SW480 (cell line): ENCODE results near the gene STAT4.

Experiments used
- DNase-seq: peaks from one replicate; pipeline ENCODE4 v3.0.0-alpha.2; 2016; ENCODE audit warnings: low spot score

STAT4 gene

DNA sequence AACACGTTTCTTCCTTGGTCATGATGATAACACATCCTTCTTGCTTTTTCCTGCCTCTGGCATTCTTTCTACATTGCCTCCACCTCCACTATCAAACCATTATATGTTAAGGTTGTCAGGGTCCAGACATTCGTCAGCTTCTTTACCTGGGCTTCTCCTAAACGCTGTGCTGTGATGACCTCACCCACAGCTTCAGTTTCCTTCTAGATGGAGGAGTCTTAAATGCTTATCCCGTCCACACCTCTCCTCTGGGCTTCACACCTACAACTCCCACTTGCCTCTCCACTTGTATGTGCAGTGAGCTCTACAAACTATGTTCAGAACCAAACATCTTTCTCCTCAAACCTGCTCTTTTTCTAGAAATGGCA is 136.2 kb downstream of the STAT4 start:
- DNase-seq, result no peak

DNA sequence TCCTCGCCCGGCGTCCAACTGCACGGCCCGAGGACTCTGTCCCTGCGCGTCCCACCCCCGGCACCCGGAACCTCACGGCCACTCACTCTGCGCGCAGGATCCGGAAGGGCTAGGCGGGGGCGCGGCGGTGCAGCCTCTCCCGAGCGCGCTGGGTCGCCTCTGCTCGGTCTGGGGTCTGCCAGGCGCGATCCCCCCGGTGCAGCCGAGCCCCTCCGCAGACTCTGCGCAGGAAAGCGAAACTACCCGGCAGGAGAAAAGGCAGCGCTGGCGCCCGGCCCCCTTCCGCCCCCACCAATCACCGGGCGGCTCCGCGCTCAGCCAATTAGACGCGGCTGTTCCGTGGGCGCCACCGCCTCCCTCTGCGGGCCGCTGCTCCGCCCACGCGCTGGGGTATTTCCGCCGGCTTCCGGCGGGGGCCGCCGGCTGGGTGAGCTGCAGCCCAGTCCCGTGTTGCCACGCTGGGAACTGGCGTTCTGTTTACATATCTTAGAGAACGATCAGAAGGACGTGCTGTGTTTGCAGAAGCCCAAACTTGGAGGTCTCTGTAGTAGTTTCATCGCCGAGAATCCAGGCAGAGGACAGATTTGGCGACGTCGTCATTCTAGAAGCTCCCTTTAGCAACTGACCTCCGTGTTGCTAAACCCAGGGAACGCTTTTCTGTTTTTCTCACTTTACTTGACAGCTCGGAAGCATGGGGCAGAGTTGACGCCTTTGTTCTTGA is 136.7 kb downstream of the STAT4 start, which contains the start of gene STAT1:
TSS of gene STAT1 (minus strand) at position 240 of the 721 bp plus-strand sequence. CDS start 4,168 bp downstream, outside the sequence.
- peak; percentile 88 for DNase-seq

DNA sequence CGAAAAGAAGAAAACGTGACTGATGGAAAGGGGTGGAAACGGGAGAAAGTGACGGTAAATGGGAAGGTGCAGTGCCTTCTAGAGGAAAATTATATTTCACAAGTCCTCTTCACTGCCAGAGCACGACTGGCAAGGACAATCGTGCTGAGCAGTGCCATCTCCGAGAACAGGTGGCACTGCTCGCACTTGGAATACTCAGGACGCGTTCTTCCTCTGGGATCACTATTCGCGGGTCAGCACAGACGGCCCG is 137.2 kb downstream of the STAT4 start:
- peak; percentile 76 for DNase-seq

DNA sequence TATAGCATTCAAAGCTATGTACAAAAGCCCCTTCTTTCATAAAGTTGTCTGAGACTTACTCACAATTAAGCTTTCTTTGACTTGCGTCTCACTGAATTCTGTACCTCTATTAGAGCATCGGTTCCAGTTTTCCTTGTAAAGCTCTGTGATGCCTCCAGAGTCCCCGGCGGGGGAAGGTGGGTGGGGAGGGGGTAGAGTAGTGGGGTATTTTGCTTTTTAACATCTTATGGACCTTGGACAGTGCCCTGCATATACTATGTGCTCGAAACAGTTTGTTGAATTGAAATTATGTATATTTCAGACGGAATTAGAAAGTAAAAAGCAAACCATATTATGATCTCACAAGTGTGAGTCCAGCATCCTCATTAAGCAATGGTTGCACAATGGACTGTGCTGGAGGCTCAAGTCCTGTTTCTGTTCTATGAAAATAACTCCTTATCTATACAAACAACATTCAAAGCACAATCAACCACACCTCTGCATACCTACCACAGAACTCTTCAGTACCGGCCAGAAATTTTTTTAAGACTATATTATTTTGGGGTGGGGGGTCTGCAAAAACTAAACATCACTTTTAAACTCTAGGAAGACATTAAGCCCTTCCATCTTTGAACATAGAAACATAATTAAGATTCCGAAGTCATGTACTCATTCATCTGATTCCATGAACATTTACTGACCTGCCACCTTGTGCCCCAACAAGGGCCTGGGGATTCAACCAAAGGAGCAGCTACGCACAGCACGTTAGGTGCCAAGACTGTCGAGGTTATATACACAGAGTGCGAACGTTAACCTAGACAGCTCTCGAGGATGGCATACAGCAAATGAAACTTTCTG is 137.7 kb downstream of the STAT4 start:
- DNase-seq, result no peak

DNA sequence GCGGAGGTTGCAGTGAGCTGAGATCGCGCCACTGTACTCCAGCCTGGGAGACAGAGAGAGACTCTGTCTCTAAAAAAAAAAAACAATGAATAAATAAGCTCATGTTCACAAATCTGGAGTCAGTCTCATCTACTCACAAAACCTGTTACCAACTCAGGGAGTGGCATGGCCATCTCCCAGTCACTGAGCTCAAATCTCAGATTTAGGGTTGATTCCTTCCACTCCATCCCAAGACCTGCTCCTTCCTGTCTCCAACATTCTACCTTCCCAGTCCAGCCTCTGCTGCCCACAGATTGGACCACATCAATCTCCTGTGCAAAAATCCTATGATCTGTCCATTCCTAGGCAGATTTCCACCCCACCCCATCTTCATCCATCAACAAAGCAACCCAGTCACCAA is 138.4 kb downstream of the STAT4 start:
- DNase-seq, result no peak

DNA sequence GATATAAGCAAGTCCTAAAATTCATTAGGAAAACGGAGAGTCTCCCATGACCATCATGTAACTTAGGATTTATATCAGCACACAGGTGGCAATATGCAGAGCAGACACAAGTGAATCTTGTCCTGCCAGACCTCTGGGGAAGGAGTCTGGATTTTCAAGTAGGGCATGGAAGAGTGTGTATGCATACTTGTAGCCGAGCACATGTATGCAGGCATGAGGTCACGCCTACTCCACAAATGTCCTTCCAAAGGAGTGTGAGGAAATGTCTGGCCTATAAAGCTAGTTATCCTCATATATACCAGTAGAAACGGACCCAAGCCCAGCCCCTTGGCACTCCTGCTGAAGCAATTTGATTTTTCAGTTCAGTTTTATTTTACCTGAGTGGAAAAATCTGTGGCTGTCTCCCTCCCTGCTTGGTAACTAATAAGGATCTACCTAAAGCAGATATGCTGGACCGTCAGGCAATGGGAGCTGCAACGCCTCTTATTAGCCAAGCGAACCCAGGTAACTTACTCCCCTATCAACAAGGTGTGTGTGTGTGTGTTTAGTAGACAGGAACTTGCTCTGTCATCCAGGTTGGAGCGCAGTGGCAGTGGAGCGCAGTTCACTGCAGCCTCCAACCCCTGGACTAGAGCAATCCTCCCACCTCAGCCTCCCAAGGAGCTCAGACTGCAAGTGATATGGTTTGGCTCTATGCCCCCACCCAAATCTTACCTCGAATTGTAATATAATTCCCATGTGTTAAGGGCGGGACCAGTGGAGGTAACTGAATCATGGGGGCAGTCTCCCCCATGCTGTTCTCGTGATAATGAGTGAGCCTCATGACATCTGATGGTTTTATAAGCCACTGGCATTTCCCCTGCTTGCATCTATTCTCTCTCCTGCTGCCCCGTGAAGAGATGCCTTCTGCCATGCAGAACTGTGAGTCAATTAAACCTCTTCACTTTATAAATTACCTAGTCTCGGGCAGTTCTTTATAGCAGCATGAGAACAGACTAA is 139.6 kb downstream of the STAT4 start:
- DNase-seq, result no peak

DNA sequence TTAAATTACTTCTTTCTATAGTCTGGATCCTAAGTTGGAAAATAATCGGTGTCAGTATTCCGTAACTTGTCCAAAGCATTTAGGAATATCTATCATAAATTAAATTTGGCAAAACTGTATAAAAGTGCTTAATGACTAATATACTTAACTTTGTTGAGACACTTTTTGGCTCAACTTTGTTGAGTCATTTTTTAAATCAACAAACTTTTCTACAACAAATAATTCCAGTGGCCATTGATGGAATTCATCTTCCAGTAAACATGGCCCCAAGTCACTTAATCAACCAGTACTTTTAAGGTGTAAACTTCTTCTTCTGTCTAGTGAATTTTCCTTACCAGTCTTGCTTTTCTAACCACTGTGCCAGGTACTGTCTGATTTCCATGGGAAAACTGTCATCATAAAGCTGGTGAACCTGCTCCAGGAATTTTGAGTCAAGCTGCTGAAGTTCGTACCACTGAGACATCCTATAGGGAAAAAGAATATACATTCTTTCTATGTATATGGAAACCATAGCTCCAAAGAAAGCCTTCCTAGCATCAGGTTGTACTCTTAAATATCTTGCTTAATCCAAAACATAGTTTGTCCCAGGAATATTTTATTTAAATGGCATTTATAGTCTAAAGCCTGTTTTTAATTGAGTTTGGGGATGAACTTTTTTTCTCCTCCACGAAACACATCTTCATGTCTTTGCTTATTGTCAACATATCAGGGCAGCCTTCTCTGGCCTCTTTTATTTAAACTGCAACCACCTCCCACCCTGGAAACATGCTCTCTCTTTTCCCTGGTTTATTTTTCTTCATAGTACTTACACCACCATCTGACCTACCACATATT is 141.0 kb downstream of the STAT4 start:
- DNase-seq, result no peak

DNA sequence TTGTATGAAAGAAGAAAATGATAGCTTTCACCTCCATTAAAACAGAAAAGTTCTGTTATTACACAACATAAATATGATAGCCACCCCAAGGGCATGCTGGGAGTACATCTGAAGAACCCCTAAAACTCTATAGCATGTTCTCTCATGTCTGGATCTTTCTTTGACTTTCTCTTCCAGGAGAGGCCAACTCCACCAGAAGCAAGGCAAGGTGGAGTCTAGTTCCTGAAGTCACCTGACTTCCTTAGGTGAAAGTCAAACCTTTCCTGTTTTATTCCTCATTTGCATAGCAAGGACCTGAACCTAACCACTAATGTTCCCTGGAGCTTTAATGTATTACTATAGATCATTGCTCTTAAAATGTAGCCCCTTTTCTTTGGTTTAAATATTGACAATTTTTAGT is 142.5 kb downstream of the STAT4 start:
- DNase-seq, result no peak

DNA sequence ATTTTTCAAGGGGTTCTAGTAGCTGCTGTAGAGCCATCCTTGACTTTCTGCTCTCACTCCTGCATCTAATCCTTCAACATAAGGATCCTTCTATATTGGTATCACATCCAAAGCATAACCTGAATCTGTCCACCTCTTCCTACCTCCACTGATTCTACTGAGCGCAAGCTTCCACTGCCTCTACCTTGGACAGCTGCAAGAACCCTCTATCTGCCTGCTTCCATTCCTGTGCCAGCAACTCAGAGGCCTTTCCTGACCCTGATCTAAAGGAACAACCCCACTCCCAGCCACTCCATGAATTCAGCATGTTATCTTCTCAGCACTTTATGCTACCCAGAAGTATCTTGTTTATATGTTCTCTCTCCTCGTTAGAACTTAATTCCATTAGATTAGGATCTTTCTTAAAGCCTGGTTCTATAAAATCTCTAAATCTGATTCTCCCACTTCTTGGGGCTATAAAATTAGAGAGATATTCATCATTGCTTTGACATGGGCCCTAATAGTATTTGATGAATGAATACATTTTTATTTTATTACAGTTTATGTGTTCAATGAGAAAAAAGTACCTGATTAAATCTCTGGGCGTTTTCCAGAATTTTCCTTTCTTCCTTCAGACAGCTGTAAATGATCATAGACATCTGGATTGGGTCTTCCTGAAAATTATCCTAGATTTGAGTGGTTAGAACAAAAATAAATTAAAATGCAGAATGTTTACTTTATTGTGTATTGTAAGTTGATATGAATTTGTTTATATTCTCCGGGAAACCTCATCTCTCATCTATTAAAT is 143.6 kb downstream of the STAT4 start:
- DNase-seq, result no peak

DNA sequence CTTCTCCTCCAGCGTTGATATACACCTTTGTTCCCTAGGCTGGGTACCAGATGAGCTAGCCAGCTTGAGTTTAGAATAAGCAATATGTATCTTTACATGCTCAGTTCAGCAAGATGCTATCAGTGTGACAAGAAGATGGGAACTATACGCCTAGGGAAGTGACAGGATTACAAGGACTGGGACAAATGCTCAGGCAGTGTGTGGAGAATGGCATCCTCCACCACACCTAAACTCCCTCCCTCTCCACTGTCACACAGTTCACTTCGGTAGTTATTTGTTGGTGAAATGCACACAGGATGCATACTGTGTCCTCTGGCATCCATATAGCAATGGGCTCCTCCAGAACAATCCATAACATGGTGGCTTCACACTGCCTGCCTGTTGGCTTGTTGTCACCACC is 144.5 kb downstream of the STAT4 start:
- no peak for DNase-seq

DNA sequence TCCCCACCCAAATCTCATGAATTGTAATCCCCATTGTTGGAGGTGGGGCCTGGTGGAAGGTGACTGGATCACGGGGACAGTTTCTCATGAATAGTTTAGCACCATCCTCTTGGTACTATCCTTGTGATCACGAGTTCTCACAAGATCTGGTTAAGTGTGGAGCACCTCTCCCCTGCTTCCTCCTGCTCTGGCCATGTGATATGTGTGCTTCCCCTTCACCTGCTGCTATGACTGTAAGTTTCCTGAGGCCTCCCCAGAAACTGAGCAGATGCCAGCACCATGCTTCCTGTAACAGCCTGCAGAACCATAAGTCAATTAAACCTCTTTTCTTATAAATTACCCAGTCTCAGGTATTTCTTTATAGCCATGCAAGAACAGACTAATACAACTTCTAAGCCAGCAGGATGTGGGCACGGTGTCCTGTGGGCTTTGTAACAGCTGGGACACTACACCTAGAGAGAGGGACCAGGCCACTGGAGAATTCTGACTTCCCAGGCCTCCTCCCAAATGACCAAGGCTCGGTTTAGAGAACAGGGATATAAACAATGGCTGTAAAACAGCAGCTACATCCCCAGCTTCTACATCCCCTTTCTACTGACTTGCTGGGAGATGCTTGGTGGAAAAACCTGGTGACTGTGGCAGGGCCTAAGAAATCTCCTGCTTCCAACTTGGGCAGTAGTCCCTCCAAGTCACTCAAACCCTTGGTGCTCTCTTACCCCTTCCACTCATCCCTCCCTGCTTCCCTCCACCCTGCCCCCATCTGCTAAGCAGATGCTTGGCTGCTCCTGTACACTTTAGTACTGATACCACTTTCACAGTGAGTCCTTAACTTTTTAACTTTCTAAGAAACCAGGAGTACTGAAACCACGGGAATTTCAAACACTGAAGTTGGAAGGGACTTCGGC is 147.1 kb downstream of the STAT4 start:
- DNase-seq, result no peak

DNA sequence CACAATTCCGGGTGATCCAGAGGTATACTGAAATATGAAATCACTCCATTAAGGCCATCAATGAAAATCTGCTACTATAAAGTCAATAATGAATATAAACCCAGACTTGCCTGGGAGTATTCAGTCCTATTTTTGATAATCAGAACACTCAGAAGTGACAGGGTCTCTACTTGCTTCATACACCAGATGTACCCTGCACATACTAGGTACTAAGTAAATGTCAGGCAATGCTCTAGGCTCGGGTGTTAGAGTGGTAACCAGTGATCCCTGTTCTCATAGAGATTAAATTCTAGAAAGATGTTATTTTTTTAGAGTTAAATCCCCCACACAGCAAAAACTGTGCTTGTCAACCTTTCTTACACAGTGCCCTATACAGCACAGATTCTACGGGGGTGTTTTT is 149.2 kb downstream of the STAT4 start:
- no peak for DNase-seq

DNA sequence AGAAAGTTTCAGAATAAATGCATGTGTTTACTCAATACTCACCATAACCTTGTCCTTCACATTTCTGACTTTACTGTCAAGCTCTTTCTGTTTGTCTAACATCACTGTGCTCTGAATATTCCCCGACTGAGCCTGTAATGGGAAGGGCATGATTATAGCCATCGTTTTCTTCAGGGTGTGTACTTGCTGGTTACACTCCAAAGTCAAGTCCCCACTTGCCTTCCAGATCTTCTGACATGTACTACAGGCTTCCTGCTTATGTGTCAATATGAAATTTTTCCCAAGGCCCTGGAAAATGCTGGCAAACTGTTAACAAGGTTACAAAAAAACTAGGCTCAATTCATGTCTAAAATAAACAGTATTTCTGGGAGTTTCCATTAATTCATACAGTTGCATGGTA is 149.8 kb downstream of the STAT4 start:
- no peak for DNase-seq

DNA sequence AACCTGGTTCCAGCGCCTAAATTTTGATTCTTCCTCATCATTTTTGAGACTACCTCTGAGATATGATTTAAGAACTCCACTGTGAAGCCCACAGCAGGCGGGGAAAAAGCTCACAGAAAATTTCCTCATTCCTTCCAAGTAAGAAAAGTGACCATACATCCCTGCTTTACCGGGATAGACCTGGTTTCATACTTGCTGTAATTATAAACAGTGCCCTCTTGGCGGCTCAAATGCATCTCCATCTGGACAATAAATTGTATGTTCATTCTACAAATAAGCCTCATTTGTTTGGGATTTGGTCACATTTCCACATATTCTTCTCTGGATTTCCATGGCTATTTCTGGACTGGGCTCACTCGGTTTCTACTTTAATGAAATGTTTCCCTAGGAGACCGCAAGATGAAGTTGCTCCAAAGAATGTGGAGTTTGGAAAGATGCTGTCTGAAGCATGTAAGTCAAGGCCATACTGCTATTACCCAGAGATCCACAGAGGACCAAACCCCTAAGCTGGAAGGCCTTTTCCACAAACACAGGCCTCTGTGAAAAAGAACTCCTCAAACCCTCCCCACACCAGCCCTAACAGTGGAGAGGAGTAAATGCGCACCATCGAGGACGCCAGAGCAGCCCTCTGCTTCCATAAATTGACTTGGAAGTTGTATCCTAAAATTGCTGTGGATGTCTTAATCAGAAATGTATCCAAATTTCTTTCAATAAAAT is 150.7 kb downstream of the STAT4 start:
- no peak for DNase-seq

DNA sequence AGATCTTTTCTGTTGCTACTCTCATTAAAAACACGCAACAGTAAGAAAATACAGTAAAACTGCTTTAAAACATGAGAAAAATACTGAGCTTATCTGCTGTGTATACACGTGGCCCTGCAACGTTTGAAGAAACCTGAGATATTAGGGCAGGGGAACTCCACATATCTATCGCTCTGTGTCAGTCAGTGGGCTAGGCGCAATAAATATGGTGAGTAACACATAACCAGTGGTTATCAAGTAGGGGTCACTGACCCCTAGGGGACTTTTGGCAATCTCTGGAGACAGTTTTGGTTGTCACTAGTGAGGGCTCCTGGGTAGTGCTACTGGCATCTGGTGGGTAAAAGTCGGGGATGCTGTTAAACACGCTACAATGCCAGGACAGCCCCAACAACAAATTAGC is 151.7 kb downstream of the STAT4 start:
- DNase-seq, result no peak

DNA sequence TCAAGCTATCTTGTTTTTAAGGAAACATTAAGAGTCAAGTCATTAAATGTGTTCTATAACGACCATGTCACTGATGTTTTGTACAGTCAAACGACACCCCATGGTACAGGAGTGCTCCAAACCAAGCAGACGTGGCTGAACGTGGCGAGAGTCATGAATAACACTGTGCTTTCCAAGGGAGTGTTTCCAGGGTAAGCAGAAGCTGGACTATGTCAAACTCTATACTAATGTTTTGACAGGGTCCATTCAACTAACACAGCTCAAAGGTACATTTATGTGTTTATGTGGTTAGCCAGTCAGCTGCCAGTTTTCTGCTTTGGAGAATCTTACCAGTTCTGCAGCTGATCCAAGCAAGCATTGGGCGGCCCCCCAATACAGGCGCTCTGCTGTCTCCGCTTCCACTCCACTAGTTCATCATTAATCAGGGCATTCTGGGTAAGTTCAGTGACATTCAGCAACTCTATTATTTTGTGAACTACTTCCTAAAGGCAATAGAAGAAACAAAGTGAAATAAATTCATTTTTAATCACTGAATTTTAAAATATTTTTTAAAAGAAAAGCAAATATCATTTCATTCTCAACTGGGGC is 153.2 kb downstream of the STAT4 start:
- DNase-seq, result no peak

DNA sequence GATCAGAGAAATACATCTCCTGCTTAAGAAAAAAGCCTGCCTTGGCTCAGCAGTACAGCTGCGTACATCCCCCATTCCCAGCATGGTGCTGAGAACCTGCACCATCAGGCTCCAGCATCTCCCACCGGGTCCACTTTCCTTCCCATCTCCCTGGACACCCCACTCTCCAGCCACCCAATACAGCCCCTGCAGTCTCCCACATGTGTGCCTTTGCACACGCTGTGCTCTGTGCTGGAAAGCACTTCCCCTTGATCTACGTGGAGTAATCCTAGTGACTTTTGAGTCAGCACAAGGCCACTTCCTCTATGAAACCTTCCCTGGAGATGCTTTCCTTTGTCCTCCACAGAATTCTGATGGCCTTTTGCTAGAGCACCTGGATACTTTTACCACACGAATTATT is 153.8 kb downstream of the STAT4 start:
- DNase-seq, result no peak

DNA sequence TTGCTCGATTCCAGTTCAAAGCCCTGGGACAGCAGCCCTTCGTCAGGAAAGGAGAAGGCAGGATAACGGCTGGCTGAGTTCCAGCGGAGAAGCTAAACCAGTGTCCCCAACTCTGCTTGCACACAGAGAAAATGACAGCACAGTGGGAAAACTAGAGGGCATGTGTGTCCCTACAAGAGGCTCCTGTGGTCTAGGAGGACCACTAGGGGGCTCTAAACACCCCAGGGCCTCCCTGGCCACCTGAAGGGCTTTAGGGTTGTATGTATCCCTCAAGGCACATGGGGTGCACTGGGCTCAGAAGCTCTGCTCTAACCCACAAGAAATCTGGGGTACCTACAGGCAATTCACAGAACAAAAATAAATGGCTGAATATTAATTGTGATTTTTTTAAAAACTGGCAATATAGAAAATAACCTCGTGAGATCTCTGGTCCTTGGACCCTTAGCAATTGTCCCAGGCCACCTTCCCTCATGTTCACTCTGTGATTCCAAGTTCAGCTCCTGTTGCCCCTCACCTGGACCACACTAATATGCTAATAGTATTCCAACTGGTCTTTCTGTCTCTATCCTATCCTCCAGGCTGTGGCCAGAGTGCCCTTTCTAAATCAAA is 154.4 kb downstream of the STAT4 start:
- peak; percentile 41 for DNase-seq
